ENCODE results near the gene NDUFB6.

- TF ChIP-seq CTCF (conservative IDR thresholded peaks at IDR 0.05; ENCODE audit: low read length) = peak; percentile 75
- TF ChIP-seq EZH2phosphoT487 (IDR thresholded peaks at IDR 0.05; ENCODE audit: borderline replicate concordance, low read depth, low read length) = no peak
Observed at GRCh38 chr9:32526041-32526706, 46.8 kb downstream of the NDUFB6 start, which contains the start of gene RIGI.

Measured in OCI-LY7 (cell line).